Femur (tissue), 1 donor: ENCODE data around the gene E2F1.
"Not testable (repeated sequence)": the region's sequence is repeated elsewhere in the genome, so short reads cannot be mapped to it uniquely, and the experiment has no call there.

Experiments
- DNase-seq: peaks from one replicate; pipeline ENCODE4 v3.0.0-alpha.2; 2017

Gene E2F1

DNA sequence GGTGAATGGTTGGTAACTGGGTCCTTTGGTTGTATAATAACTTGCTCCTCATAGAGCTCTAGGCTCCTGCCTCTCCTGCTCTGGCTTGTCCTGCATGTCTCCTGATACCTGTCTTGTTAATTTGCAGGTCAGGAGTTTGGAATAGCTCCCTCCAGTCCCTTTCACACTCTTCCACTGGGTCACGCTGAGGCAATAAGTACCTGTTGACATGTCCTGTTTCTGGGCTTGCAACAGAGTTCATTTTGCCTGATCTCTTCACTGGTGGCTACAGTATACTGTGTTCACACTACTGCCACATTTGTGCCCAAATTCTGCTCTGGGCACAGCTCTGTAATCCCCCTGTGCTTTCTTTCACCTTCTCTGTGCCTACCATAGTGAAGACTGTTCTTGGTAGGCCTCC is 49.4 kb downstream of the E2F1 start:
- no peak for DNase-seq

DNA sequence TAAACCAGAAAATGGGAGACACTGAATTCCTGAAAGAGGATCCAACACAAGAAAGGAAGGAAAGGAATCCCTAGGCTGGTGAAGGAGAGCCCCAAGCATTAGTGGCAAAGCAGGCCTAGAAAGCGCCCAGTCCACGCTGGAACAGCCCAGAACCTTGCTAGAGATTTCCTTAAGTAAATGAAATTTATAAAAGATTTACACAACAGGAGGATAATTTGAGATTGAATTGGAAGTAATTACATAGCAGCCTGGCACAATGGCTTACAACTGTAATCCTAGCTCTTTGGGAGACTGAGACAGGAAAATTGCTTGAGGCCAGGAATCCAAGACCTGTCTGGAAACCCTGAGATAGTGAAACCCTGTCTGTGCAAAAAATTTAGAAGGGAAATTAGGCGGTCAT is 50.8 kb downstream of the E2F1 start:
- no peak for DNase-seq

DNA sequence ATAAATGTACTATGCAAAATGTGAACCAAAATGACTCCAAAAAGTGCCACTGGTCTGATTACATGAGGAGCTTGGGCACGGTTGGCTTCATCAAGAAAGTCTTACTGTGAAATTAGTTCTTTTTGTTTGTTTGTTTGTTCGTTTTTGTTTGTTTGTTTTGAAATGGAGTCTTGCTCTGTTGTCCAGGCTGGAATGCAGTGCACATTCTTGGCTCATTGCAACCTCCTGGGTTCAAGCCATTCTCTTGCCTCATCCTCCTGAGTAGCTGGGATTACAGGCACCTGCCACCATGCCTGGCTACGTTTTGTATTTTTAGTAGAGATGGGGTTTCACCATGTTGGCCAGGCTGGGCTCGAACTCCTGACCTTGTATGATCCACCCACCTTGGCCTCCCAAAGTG is 54.3 kb downstream of the E2F1 start:
- DNase-seq: not testable (repeated sequence)

DNA sequence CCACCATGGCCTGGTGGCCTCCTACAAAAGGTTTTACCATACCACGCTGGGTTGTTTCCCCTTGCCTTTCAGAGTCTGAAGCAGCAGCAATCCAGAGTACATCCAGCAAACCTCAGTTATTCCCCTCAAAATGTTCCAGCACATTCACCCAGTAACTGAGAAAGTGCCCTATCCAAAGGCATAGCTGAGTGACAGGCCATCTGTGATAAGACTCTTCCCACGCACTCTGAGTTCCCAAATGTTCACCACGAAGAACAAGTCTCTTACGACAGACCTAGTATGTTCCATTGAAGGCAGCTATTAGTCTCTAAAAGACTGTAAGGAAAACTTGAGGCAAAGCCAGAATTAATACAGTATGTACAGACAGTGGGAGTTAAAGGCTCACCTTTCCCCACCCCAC is 55.7 kb downstream of the E2F1 start:
- DNase-seq: no peak

DNA sequence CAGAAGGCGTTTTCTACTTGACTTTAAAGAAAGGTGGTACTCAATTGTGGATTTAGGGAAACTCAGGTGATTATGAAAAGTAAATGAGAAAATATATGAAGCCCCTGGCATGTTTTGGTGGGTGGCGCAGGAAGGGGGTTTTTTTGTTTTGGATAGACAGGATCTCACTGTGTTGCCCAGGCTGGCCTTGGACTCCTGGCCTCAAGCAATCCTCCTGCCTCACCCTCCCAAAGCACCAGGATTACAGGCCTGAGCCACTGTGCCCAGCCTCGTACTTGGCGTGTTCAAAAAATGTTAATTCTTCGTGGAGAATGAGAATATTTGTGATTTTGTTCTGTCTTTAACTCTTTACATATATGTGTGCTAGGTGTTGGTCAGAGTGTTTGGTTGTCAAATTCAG is 56.2 kb downstream of the E2F1 start:
- DNase-seq: no peak

DNA sequence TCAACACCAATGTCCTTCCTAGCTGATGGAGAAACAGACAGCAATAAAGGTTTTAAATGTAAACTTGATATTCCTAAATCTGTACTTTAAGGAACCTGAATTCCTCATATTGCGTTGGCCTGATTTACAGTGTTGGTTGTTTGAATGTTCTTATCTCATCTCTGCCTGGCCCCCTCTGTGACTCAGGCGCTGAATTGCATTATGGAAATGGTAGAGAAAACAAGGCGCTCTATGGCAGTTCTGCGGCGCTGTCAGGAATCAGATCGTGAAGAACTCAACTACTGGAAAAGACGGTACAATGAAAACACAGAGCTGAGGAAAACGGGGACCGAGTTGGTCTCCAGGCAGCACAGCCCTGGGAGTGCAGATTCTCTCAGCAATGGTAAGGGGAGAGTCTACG is 56.7 kb downstream of the E2F1 start:
- DNase-seq: no peak

DNA sequence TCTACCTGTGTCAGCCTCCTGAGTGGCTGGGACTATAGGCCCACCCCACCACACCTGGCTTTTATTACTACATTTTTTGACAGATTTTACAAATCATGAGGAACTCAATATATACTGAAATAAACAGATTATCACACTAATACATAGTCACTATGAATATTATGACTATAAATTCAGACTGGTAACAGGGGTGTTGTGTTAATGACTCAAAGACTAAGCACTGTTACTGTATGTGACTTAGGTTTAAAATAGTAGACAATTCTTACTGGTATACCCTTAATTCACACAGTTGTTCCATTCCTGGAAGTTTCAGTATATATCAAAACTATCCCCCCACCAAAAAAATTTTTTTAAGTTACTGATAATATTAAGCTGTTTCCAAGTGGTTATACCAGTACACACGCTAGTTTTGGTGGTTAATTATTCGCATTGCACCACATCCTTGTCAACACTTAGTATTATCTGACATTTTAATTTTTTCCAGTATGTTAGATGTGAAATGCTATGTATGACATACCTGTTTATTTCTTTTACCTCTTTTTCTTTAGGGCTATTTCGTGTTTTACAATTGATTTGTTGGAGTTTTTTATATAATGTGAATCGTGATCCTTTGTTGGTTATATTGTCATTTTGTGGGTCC is 58.5 kb downstream of the E2F1 start:
- no peak for DNase-seq

DNA sequence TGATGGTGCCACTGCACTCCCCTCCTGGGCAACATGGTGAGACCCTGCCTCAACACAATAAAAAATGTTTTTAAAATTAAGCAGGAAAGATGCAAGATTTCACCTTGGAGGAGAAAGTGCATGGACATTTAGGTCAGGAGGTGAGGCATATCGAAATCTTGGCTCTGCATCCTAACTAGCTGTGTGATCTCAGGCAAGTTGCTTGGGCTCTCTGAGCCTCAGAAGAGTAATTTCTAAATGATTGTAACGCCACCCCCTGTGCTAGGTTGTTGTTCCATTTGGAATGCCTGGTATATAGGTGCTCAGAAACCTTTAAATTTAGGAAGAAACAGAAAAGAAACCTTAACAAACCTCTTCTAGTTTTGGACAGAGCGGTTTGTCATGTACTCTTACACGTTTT is 60.0 kb downstream of the E2F1 start:
- DNase-seq: no peak
